Cardiac septum (tissue), 1 donor: ENCODE data around the gene BAIAP3. TPM values are rescaled to one million over a fixed set of nuclear protein-coding genes. Genes with fewer than 3 reads are reported as not detected.
"Not testable (repeated sequence)": the region's sequence is repeated elsewhere in the genome, so short reads cannot be mapped to it uniquely, and the experiment has no call there.

ENCODE experiments used
- DNase-seq: peaks from one replicate; pipeline ENCODE4 v3.0.0-alpha.2; 2020; ENCODE audit warnings: low spot score
- intact Hi-C: fragments of 100-400 bp; cut with DNase I; formaldehyde crosslinking; loops from one replicate; pipeline ENCODE4 v1.14.0; 2022
- total RNA-seq: library from RNA; stranded (reverse); fragmentation: NEBNext Ultra II Directional; extraction: Animal tissue kit (Norgen Biotek cat#: 25700); gene quantifications from one replicate; pipeline ENCODE4 v1.2.1, GENCODE V29; 2021
- donor health status: DM: no; HTN: no; CAD: no.

The BAIAP3 gene
- total RNA-seq, 1 donor from 2014 or later = 3.8 TPM

- DNase-seq, intact Hi-C loops: not testable (repeated sequence)
Measured at GRCh38 chr16:1328136-1328535, 5.3 kb upstream of the BAIAP3 start.

GRCh38 chr16:1328961-1329360 is 4.5 kb upstream of the BAIAP3 start:
- intact Hi-C loops = not testable (repeated sequence)

GRCh38 chr16:1330260-1330914 is 3.1 kb upstream of the BAIAP3 start:
- no peak for DNase-seq
- intact Hi-C loops = loop anchor here (10.0 kb wide), 1 partner anchor 56 kb away; no protein-coding TSS in a partner anchor

More at GRCh38 chr16:1328961-1329360, 4.5 kb upstream of the BAIAP3 start:
- not testable (repeated sequence) for DNase-seq

GRCh38 chr16:1330931-1331711 is 2.3 kb upstream of the BAIAP3 start:
- intact Hi-C loops = loop anchor here (10.0 kb wide), 1 partner anchor 56 kb away; no protein-coding TSS in a partner anchor

GRCh38 chr16:1331712-1332617 is 1.5 kb upstream of the BAIAP3 start:
- intact Hi-C loops = loop anchor here (10.0 kb wide), 1 partner anchor 57 kb away; no protein-coding TSS in a partner anchor
- DNase-seq = no peak

More at GRCh38 chr16:1330931-1331711, 2.3 kb upstream of the BAIAP3 start:
- no peak for DNase-seq

GRCh38 chr16:1332618-1333148 is 762 bp upstream of the BAIAP3 start:
- intact Hi-C loops = loop anchor here (10.0 kb wide), 1 partner anchor 58 kb away; no protein-coding TSS in a partner anchor
- no peak for DNase-seq

- intact Hi-C loops = loop anchor here (10.0 kb wide), 1 partner anchor 59 kb away; no protein-coding TSS in a partner anchor
- DNase-seq = no peak
Measured at GRCh38 chr16:1333854-1334700, 632 bp downstream of the BAIAP3 start.

- intact Hi-C loops = loop anchor here (10.0 kb wide), 1 partner anchor 60 kb away; no protein-coding TSS in a partner anchor
Measured at GRCh38 chr16:1334739-1335138, 1.3 kb downstream of the BAIAP3 start.

GRCh38 chr16:1335211-1335971 is 1.9 kb downstream of the BAIAP3 start:
- intact Hi-C loops = loop anchor here (10.0 kb wide), 1 partner anchor 61 kb away; no protein-coding TSS in a partner anchor
- DNase-seq = no peak

More at GRCh38 chr16:1334739-1335138, 1.3 kb downstream of the BAIAP3 start:
- no peak for DNase-seq

- no peak for DNase-seq
- intact Hi-C loops = loop anchor here (10.0 kb wide), 1 partner anchor 61 kb away; no protein-coding TSS in a partner anchor
Measured at GRCh38 chr16:1335996-1336395, 2.6 kb downstream of the BAIAP3 start.

- intact Hi-C loops = loop anchor here (10.0 kb wide), 1 partner anchor 62 kb away; no protein-coding TSS in a partner anchor
- DNase-seq = no peak
Measured at GRCh38 chr16:1336619-1337018, 3.2 kb downstream of the BAIAP3 start.

- intact Hi-C loops = loop anchor here (10.0 kb wide), 1 partner anchor 63 kb away; no protein-coding TSS in a partner anchor
Measured at GRCh38 chr16:1337486-1337885, 4.0 kb downstream of the BAIAP3 start.

GRCh38 chr16:1338119-1338730 is 4.8 kb downstream of the BAIAP3 start:
- intact Hi-C loops = loop anchor here (10.0 kb wide), 1 partner anchor 63 kb away; no protein-coding TSS in a partner anchor
- DNase-seq = no peak

More at GRCh38 chr16:1337486-1337885, 4.0 kb downstream of the BAIAP3 start:
- DNase-seq = no peak

GRCh38 chr16:1338855-1339675 is 5.6 kb downstream of the BAIAP3 start:
- no peak for DNase-seq
- intact Hi-C loops = loop anchor here (10.0 kb wide), 1 partner anchor 64 kb away; no protein-coding TSS in a partner anchor

GRCh38 chr16:1340730-1341494 is 7.5 kb downstream of the BAIAP3 start:
- intact Hi-C loops = no loop called here
- no peak for DNase-seq
